ENCODE data around the gene LHFPL5. TPM values are rescaled to one million over a fixed set of nuclear protein-coding genes. Genes with fewer than 3 reads are reported as not detected.

Gene LHFPL5
- not detected in 2 replicates for total RNA-seq

DNA sequence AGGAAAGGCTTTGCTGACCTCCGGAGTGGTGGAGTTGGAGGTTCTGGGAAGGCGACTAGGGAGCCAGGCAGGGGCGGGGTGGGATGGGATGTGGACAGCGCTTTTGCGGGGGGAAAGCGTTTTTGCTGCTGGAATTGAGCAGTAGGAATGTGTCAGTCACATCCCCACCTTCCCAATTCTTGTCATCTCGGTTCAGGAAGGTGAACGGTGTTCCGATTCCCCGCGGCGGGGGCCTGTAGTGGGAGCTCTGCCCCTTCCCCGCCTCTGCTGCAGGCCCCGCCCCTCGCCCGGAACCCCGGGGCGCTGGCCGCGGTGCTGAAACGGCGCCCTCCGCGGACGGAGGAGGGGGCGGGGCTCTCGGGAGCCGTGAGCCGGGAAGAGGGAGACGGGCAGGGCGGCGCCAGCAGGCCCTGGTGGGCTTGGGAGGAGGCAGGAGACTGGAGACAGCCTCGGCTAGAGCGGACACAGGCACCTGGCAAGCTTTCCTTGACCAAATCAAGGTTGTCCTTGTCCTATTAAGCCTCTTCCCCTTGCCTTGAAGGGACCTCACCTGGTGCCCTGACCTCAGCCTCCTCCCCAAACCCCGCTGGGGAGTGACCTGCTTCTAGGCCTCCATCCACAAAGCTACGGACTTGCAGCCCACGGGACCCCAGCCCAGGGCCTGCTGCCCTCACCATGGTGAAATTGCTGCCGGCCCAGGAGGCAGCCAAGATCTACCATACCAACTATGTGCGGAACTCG, at the start of gene LHFPL5:
TSS of gene LHFPL5 (plus strand) at position 357 of the 741 bp plus-strand sequence. CDS start at position 676, 319 bp downstream.

DNA sequence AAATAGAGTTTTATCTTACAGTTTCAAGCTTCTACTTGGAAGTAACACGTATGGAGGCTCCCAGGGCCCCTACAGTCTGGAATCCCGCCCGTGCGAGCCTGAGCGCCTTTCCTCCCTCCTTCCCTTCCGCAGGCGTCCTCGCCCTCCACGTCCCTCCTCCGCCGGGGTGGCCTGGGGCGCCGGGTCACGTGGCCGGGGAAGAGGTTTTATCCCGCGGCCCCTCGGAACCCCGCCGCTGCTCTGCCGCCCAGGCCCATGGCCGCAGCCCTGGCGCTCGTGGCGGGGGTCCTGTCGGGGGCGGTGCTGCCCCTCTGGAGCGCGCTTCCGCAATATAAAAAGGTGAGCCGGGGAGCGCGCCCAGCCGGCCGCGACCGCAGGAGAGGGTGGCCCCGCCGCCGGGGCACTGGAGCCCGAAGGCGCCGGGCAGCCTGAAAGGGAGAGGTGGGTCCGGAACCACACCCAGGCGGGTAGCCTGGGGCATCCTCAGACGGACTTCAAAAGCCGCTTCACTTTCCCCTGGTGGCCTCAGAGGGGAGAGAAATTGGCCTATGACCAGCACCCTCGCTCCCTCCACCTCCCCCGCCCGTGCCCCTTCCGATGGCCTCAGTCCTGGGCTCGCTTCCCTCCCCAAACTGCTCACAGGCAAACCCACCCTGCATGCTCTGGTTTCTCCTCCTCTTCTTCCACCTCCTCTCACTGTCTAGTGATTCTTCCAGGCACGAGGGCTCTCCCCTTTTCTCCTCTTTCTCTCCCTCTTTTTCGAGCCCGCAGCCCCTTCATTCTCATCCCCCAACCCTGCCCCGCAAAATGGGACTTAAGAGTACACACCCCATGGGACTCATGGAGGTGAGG, 28.6 kb upstream of the LHFPL5 start, which contains the start of gene CLPSL2:
TSS of gene CLPSL2 (plus strand) at position 235 of the 852 bp plus-strand sequence. CDS start at position 256, 21 bp downstream.

DNA sequence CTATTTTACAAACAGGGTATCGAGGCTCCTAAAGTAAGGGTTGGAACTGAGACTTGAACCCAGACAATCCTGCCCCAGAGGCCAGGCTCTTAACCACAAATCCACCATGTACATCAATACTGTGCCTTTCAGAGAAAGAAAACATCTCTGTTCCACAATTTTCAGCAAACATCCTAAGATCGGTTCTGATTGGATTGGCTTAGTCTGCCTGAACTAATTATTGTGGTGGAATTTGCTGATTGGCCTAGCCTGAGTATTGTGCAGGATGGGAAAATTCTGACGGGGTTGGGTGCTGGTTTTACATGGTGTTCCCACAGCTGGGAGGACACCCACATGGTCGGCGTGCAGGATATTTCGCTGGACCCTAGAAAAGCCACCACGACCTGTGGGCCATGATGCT, 24.4 kb upstream of the LHFPL5 start, which contains the start of gene CLPSL1:
TSS of gene CLPSL1 (plus strand) at position 301 of the 400 bp plus-strand sequence. CDS start at position 393, 92 bp downstream.

Other genes starting within 250 kb of the LHFPL5 start
- 20.0 and 65.2 TPM in 2 replicates for gene FKBP5, start 116.4 kb upstream of the LHFPL5 start, total RNA-seq
- gene ARMC12, start 68.3 kb upstream of the LHFPL5 start, total RNA-seq = 0.64 and 1.4 TPM in 2 replicates
- gene CLPSL2, start 28.8 kb upstream of the LHFPL5 start, total RNA-seq = not detected in 2 replicates
- not detected in 2 replicates for gene CLPSL1, start 24.3 kb upstream of the LHFPL5 start, total RNA-seq
- gene CLPS, start 8.0 kb upstream of the LHFPL5 start, total RNA-seq = not detected in 2 replicates
- 70.1 and 102 TPM in 2 replicates for gene SRPK1, start 115.7 kb downstream of the LHFPL5 start, total RNA-seq
- gene SLC26A8, start 219.3 kb downstream of the LHFPL5 start, total RNA-seq = not detected in 2 replicates
- 42.2 and 54.6 TPM in 2 replicates for gene MAPK14, start 222.5 kb downstream of the LHFPL5 start, total RNA-seq

Data from tracheal epithelial cell (primary cell).